MM.1S (cell line): Measurements from ENCODE around the gene ADSS2.

Source experiments
- CTCF ChIP-seq: fragments of 300-600 bp; sonication (generic); IDR thresholded peaks from 2 replicates; pipeline ENCODE4 v1.5.1; 2016; ENCODE audit warnings: antibody characterized with exemption, low read length, mixed read lengths
- EZH2 ChIP-seq: fragments of 300-600 bp; sonication (generic); optimal IDR thresholded peaks from 2 replicates; pipeline ENCODE3; 2017; ENCODE audit warnings: low read depth, mild to moderate bottlenecking, antibody characterized with exemption, low read length, mixed read lengths
- EZH2phosphoT487 ChIP-seq: fragments of 300-600 bp; sonication (generic); IDR thresholded peaks from 2 replicates; pipeline ENCODE4 v1.6.1; 2018; ENCODE audit warnings: antibody characterized with exemption, low read length

GRCh38 chr1:244451951-244452795, 464 bp upstream of the ADSS2 start:
- peak; percentile 53 for TF ChIP-seq CTCF
- no peak for TF ChIP-seq EZH2
- no peak for TF ChIP-seq EZH2phosphoT487
